GM18511 (cell line): ENCODE measurements around the gene XXYLT1.
"Not testable (repeated sequence)": the region's sequence is repeated elsewhere in the genome, so short reads cannot be mapped to it uniquely, and the experiment has no call there.

Experiments
- ATAC-seq: cut with Tn5 transposase; IDR thresholded peaks from one replicate; pipeline ENCODE4 v1.9.1; 2021; ENCODE audit warnings: mild to moderate bottlenecking, moderate library complexity; ENCODE audit not compliant: unreplicated experiment

The XXYLT1 gene

GRCh38 chr3:195228886-195229285 lies 42.1 kb downstream of the XXYLT1 start:
- not testable (repeated sequence) for ATAC-seq

GRCh38 chr3:195227871-195228270 lies 43.1 kb downstream of the XXYLT1 start:
- ATAC-seq, result no peak

GRCh38 chr3:195226900-195227447 lies 44.0 kb downstream of the XXYLT1 start:
- no peak for ATAC-seq

GRCh38 chr3:195226445-195226844 lies 44.5 kb downstream of the XXYLT1 start:
- ATAC-seq, result no peak

GRCh38 chr3:195224980-195225580 lies 45.9 kb downstream of the XXYLT1 start:
- ATAC-seq, result no peak

- no peak for ATAC-seq
Observed at GRCh38 chr3:195224156-195224979, 46.6 kb downstream of the XXYLT1 start.

GRCh38 chr3:195221876-195222617 lies 48.9 kb downstream of the XXYLT1 start:
- ATAC-seq, result no peak

GRCh38 chr3:195221015-195221853 lies 49.7 kb downstream of the XXYLT1 start:
- ATAC-seq, result no peak

GRCh38 chr3:195219351-195220230 lies 51.4 kb downstream of the XXYLT1 start:
- no peak for ATAC-seq

- ATAC-seq, result not testable (repeated sequence)
Observed at GRCh38 chr3:195218331-195218730, 52.6 kb downstream of the XXYLT1 start.

GRCh38 chr3:195215576-195215975 lies 55.4 kb downstream of the XXYLT1 start:
- not testable (repeated sequence) for ATAC-seq

GRCh38 chr3:195214381-195214780 lies 56.6 kb downstream of the XXYLT1 start:
- no peak for ATAC-seq

GRCh38 chr3:195213639-195214315 lies 57.2 kb downstream of the XXYLT1 start:
- ATAC-seq, result no peak

GRCh38 chr3:195212749-195213375 lies 58.1 kb downstream of the XXYLT1 start:
- ATAC-seq, result no peak

- no peak for ATAC-seq
Observed at GRCh38 chr3:195212033-195212748, 58.8 kb downstream of the XXYLT1 start.

- ATAC-seq, result no peak
Observed at GRCh38 chr3:195210266-195210973, 60.5 kb downstream of the XXYLT1 start.

- no peak for ATAC-seq
Observed at GRCh38 chr3:195209847-195210265, 61.1 kb downstream of the XXYLT1 start.
